Activated CD4-positive, alpha-beta T cell treated with anti-CD3 and anti-CD28 coated beads, Interleukin-2, Interleukin-4, amounts not matched to agents 100 ng/mL and 50 ng/mL, durations not matched to agents 16 hours and 8 hours (primary cell): ENCODE measurements around the gene FFAR3.
A peak's percentile ranks its signal among the peaks of the same experiment; 100 is the strongest.
"Not testable (repeated sequence)": the region's sequence is repeated elsewhere in the genome, so short reads cannot be mapped to it uniquely, and the experiment has no call there.

Experiments used
- DNase-seq: peaks from one replicate; pipeline ENCODE4 v3.0.0-alpha.2; 2020; ENCODE audit warnings: low spot score

The FFAR3 gene

DNA sequence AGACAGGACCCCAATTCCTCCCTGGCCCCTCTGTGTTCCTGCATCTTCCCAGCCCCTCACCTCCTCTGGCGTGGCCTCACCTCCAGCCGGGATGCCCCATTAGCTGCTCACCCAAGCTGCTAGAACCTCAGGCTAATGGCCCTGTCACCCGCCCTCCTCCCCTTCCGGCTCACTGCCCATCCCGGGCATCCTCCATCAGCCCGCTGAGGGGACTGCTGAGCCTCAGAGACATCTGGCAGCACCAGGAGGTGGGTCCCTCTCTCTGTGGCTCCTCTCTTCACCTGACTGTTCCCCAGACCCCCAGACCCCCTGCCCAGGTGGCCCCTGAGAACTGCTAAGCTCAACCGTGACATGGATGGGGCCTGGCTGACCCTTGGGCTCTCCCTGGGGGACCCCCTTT, 7.7 kb upstream of the FFAR3 start:
- DNase-seq: no peak

DNA sequence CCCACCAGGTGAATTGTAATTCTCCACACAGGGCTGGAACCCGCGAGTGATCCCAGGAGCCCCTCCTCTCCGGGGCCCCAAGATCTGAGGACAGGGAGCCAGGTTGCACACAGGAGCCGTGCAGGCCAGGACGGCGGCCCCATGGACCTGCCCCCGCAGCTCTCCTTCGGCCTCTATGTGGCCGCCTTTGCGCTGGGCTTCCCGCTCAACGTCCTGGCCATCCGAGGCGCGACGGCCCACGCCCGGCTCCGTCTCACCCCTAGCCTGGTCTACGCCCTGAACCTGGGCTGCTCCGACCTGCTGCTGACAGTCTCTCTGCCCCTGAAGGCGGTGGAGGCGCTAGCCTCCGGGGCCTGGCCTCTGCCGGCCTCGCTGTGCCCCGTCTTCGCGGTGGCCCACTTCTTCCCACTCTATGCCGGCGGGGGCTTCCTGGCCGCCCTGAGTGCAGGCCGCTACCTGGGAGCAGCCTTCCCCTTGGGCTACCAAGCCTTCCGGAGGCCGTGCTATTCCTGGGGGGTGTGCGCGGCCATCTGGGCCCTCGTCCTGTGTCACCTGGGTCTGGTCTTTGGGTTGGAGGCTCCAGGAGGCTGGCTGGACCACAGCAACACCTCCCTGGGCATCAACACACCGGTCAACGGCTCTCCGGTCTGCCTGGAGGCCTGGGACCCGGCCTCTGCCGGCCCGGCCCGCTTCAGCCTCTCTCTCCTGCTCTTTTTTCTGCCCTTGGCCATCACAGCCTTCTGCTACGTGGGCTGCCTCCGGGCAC, 6.7 kb upstream of the FFAR3 start:
- DNase-seq: no peak

DNA sequence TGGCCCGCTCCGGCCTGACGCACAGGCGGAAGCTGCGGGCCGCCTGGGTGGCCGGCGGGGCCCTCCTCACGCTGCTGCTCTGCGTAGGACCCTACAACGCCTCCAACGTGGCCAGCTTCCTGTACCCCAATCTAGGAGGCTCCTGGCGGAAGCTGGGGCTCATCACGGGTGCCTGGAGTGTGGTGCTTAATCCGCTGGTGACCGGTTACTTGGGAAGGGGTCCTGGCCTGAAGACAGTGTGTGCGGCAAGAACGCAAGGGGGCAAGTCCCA, 6.1 kb upstream of the FFAR3 start:
- no peak for DNase-seq

DNA sequence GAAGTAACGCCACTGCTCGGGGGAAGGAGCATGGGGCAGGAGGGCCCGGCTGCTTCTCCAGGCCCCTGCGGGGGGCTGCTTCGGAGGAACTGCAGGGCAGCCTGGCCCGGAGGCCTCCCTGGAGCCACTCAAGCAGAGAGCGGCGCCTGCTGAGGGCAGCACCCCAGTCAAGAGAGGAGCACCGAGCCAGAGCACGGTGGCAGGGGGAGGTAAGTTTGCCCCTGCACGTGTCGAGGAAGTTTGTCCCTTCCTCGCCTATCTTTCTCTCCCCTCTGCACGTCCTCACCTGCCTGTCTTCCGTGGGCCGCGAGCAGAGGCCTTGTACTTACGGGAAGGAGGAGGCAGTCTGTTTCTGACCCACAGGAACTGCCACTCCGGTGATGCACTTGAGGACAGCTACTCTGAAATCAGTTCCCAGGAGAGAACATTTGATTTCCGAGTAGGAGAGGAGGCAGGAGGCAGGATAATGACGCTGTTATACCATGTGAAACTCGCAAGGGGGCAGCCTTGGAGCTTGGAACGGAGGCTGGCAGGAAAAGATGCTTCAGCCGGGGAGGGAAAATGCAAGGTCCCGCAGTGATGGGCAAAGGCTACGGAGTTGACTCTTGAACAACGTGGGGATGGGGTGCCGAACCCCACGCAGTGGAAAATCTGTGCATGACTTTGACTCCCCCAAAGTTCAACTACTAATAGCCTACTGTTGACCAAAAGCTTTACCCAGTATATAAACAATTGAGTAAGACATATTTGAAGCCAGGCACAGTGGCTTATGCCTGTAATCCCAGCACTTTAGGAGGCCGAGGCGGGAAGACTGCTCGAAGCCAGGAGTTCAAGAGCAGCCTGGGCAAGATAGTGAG, 5.6 kb upstream of the FFAR3 start:
- peak; percentile 79 for DNase-seq

DNA sequence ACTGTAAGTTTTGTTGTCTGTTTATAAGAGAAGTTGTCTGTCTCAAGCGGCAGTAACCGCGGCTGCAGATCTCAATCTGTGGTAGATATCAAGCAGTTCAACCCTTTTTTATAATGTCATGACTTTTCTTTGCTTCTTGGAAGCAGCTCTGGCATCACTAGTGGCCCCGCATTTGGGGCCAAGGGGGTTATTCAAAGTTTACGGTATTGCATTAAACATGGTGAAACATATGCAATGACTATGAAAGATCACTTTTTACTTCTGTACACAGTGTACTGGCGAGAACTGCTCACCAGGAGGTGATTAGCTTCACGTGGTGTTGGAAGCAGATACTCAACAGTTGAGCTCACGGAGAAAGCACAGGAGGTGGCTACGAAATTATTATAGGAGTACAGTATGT, 4.6 kb upstream of the FFAR3 start:
- DNase-seq: no peak

DNA sequence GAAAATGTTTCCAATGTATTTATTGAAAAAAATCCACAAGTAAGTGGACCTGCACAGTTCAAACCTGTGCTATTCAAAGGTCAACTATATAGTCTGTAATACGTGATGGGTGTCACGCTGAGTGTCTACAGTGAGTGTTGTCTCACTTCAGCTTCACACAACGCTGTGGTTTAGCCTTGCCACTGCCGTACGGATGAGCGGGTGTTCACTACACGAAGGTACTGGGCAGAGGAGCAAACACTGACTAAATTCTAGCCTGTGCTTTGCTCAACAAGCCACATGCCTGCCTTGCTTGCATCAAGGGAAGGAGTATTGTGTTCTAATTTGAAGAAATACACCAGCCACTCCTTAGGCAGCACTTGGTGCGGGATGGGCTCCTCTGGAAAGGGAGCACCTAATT, 3.4 kb upstream of the FFAR3 start:
- DNase-seq: peak; percentile 20

DNA sequence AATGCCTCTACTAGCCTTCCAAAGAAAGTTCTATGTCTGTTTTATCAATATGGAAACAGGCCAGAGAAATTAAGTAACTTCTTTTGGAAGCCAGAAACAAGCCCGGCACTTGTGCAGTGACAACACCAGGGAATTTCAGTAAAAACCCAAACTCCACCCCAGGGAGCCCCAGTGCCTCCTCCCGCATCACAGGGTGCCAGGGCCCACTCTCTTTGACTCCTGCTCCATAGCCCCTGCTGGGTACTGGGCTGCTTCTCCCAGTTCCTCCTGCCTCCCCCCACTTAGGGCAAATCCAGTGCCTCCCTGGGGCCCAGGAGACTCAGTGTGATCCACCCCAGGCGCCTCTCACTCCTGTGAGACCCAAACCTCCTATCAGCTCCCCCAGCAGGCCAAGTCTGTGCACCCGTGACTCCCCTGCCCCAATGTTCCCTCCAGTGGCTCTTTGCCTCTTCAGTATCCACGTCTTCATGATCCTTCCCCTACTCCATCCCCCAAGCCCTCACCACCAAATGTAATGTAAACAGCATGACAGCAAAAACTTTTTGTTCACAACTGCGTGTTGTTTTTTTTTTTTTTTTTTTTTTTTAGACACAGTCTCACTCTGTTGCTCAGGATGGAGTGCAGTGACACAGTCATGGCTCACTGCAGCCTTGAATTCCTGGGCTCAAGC, 2.3 kb upstream of the FFAR3 start:
- no peak for DNase-seq

DNA sequence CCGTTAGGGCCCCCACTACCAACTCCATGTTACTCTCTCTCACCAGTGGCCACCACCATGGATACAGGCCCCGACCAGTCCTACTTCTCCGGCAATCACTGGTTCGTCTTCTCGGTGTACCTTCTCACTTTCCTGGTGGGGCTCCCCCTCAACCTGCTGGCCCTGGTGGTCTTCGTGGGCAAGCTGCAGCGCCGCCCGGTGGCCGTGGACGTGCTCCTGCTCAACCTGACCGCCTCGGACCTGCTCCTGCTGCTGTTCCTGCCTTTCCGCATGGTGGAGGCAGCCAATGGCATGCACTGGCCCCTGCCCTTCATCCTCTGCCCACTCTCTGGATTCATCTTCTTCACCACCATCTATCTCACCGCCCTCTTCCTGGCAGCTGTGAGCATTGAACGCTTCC, 574 bp downstream of the FFAR3 start:
- not testable (repeated sequence) for DNase-seq

DNA sequence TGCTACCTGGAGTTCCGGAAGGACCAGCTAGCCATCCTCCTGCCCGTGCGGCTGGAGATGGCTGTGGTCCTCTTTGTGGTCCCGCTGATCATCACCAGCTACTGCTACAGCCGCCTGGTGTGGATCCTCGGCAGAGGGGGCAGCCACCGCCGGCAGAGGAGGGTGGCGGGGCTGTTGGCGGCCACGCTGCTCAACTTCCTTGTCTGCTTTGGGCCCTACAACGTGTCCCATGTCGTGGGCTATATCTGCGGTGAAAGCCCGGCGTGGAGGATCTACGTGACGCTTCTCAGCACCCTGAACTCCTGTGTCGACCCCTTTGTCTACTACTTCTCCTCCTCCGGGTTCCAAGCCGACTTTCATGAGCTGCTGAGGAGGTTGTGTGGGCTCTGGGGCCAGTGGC, 1.1 kb downstream of the FFAR3 start:
- not testable (repeated sequence) for DNase-seq

DNA sequence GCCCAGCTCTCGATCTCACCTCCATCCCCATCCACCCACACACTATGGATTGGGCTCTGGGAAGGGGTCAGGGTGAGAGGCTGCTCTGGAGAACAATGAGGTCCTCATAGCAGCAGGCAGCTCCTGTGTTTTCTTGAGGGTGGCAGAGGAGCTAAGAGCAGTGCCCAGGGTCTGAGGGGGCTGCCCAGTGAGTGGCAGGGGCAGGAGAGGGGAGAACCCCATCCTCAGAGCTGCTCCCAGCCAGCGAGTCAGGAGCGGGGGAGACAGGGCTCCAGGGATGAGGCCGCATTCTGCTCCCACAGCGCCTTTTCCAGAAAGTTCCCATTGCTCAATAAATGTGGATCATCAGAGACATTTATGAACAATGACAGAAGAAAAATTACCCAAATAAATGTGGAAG, 1.8 kb downstream of the FFAR3 start:
- DNase-seq: not testable (repeated sequence)

DNA sequence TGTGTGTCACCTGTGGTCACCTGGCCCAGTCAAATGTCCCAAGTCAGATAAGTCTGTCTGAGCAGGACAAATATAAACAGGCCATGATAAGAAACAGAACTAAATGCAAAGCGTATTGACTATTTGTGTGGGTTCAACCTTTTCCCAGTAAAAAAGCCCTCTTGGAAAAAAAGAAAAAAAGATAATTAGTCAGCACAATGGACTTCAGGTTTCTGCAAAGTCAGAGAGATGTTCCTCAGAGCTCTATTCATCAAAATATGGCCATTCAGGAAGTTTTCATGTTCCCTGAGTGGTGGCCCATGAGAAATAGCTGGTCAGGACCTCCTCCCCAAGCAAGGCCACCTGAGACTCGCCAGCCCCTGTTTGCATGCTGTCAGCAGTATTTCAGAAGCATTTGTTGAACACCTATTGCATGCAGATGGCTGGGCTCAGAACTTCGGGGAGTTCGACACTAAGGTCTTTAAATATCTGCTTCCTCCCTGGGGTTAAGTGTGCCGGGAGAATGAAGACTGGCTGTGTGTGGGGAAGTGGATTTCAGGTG, 2.7 kb downstream of the FFAR3 start:
- DNase-seq: no peak

DNA sequence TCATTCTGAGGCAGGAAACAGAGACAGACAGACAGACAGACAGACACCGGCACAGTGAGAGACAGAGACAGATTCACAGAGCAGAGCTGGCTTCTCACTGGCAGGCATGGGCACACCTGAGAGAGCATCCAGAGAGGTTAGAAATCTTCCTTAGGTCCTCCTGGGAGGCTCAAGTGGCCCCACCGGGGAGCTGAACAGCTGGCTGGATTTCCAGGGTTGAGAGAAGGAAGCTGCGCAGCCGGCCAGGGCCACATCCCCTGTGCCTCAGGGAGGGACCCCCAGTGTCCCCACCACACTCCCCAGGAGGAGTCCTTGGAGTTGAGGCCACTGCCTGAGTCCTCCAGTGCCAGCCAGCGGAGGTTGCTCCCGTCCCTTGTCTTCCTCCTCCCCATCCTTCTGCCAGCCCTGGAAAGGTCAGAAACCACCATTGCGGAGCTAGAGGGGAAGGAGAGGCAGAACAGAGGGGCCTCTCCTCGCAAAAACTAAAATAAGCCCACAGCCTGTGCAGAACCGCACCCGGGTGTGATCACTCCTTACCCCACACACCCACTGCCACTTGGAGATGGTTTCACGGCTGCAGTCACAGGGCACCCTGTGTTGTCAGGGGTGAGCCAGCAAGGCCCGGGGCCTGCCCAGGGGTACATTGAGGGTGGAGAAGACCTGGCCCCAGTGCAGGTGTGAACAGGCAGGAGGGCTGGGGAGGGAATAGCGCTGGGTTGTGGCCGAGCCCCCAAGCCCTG, 4.2 kb downstream of the FFAR3 start:
- DNase-seq: no peak

DNA sequence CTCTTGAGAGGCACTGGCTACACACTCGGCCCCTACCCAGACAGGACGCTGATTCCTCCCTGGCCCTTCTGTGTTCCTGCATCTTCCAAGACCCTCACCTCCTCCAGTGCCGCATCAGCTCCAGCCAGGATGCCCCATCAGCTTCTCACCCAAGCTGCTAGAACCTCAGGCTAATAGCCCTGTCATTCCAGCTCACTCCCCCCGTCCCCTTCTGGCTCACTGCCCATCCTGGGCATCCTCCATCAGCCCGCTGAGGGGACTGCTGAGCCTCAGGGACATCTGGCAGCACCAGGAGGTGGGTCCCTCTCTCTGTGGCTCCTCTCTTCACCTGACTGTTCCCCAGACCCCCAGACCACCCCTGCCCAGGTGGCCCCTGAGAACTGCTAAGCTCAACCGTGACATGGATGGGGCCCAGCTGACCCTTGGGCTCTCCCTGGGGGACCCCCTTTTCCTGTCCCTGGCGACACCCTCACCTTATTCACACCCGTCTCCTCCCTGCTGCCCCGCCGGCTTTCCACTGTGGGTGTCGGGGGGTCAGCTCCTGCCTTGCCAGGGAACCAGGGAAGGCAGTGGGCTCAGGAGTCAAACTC, 4.8 kb downstream of the FFAR3 start:
- no peak for DNase-seq

DNA sequence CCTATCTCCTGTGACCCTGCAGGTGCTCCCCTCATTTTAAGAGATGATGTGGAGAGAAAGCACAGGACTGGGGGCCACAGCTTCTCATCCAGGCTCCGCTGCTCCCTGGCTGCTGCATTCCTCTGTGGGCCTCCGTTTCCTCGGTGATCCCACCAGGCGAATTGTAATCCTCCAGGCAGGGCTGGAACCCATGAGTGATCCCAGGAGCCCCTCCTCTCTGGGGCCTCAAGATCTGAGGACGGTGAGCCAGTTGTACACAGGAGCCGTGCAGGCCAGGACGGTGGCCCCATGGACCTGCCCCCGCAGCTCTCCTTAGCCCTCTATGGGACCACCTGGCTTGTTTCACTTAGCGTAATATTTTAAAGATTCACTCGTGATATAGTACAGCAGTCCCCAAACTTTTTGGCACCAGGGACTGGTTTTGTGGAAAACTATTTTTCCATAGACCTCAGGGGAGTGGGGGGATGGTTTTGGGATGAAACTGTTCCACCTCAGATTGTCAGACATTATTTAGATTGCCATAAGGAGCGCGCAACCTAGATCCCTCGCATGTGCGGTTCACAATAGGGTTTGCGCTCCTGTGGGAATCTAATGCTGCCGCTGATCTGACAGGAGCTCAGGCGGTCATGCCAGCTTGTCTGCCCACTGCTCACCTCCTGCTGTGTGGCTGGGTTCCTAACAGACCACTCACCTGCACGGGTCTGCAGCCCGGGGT, 5.6 kb downstream of the FFAR3 start:
- no peak for DNase-seq

DNA sequence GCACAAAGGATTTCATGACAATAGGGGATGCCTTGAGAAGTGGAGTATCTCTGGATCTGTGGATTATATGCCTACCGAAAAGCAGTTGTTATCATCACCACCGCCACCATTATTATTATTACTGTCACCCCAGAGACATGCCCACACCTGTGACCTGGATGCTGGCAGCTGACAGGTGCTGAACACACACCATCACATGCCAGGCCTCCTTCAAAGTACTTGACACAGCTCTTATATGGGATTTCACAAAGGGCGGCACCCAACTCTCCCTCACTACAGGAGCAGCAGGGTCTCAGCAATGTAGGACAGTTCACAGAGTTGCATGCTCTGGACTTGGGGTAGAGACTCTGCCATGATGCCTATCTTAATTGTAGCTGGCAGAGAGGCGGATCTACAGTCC, 7.0 kb downstream of the FFAR3 start:
- no peak for DNase-seq

DNA sequence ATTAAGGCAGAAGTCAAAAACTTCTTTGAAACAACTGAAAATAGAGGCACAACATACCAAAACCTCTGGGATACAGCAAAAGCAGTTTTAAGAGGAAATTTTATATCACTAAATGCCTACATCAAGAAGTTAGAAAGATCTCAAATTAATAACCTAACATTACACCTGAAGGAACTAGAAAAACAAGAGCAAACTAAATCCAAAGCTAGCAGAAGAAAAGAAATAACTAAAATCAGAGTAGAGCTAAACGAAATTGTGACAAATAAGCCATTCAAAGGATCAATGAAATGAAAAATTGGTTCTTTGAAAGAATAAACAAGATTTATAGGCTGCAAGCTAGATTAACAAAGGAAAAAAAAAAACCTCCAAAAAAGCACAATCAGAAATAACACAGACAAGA, 10.1 kb downstream of the FFAR3 start:
- no peak for DNase-seq

DNA sequence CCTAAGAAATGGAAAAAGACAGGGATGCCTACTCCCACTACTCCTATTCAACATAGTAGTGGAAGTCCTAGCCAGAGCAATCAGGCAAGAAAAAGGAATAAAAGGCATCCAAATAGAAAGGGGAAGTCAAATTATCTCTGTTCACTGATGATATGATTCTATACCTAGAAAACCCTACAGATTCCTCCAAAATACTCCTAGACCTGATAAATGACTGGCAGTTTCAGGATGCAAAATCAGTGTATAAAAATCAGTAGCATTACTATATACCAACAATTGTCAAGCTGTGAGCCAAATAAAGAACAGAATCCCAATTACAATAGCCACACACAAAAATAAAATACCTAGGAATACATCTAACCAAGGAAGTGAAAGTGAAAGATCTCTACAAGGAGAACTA, 11.3 kb downstream of the FFAR3 start:
- DNase-seq: no peak

DNA sequence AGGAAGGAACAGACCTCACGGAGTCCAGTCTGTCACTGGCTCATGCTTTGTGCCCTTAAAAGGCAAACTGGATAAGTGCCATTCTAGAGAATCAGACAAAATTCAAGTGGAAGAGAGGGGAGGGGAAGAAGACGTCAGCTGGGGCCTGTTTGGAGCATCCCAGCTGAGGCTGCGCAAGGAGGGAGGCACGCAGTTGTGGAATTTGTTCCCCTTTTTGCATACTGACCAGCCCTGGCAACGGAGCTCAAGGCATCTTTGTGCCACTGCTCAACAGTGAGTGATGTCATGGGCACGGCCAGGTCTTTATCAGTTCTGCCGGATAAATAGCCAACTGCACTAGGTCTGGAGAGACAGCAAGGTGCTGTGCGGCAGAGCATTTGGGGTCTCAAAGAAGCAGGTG, 12.5 kb downstream of the FFAR3 start, which contains the start of gene GPR42:
Gene GPR42, plus strand, starts transcription at position 347 of the 400 bp plus-strand sequence. CDS start 292 bp downstream, outside the sequence.
- no peak for DNase-seq

DNA sequence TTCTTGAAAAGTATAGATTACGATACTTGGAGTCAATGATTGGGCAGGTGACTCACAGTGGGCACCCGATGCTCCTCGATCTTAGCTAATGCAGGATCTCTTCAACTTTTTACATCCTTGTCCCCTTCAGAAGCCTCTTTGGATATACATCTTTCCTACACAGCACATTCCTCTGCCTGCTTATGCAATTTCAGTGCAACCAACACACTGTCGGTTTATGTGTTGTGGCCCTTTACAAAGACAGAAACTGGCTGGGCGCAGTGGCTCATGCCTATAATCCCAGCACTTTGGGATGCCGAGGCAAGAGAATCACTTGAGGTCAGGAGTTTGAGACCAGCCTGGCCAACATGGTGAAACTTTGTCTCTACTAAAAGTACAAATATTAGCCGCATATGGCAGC, 15.2 kb downstream of the FFAR3 start:
- no peak for DNase-seq

DNA sequence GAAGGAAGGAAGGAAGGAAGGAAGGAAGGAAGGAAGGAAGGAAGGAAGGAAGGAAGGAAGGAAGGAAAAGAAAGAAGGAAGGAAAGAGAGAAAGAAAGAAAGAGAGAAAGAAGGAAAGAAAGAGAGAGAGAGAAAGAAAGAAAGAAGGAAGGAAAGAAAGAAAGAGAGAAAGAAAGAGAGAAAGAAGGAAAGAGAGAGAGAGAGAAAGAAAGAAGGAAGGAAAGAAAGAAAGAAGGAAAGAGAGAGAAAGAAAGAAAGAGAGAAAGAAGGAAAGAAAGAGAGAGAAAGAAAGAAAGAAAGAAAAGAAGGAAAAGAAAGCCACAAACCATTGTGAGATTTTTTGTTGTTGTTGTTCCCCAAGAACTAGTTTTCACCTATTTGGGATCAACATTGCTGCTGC, 15.8 kb downstream of the FFAR3 start:
- not testable (repeated sequence) for DNase-seq
